HCT116 (cell line): ENCODE results near the gene PIEZO2. TPM values are rescaled to one million over a fixed set of nuclear protein-coding genes. Genes with fewer than 3 reads are reported as not detected.

ENCODE experiments used
- ATAC-seq: fragments of 200-7000 bp; cut with Tn5 transposase; 2 replicates; pipeline ENCODE4 v1.9.1; 2020; ENCODE audit warnings: mild to moderate bottlenecking, moderate library complexity
- BruUV-seq: library from RNA; stranded (reverse); fragments of 400-500 nt; replicated peaks from 2 replicates; lab custom pipeline; 2021; lab: Mats Ljungman, UMichigan
- CTCF ChIA-PET: fragments of 300-600 bp; sonication (Branson Sonifier 250); formaldehyde crosslinking; loops from one replicate; lab custom pipeline; 2021; ENCODE audit warnings: antibody characterized with exemption; lab: Charles Lee
- POLR2A ChIA-PET: fragments of 300-600, 350-600 bp; sonication (Branson Sonifier 250); formaldehyde crosslinking; loops from one replicate; lab custom pipeline; 2021; ENCODE audit warnings: antibody characterized with exemption; lab: Charles Lee
- RAD21 ChIA-PET, 2 experiments: fragments of 300-600 bp; sonication (Branson Sonifier 250); formaldehyde crosslinking; loops; one replicate each; lab custom pipeline; 2023; ENCODE audit warnings: low total read pairs in 2 of 2; ENCODE audit not compliant: uncharacterized antibody in 2 of 2, unreplicated experiment in 2 of 2, low non-redundant PET in 1 of 2; lab: Charles Lee
- DNase-seq: peaks from one replicate; pipeline ENCODE4 v3.0.0-alpha.2; 2010; ENCODE audit warnings: low read depth, low spot score
- H2AFZ ChIP-seq: fragments of 200-600 bp; shearing (Covaris generic), sonication (generic); 2 replicates; pipeline ENCODE4 v1.6.1; 2017; ENCODE audit warnings: low read depth, mixed run types, mixed read lengths, antibody characterized with exemption, low read length; ENCODE audit not compliant: poor library complexity, severe bottlenecking
- H3K27ac ChIP-seq: 2 replicates; pipeline ENCODE4 v1.5.1; 2012; ENCODE audit warnings: low read depth, low read length
- H3K27me3 ChIP-seq: fragments of 200-600 bp; sonication (generic); 2 replicates; pipeline ENCODE4 v1.6.1; 2016; ENCODE audit warnings: mixed run types, low read length, mixed read lengths; ENCODE audit not compliant: insufficient read depth
- H3K36me3 ChIP-seq, 2 experiments: fragments of 200-500 bp in 1 of 2; fragments of 200-600 bp in 1 of 2; sonication (Bioruptor generic) in 1 of 2; sonication (generic) in 1 of 2; 2 replicates each; pipeline versions ENCODE4 v1.5.1 to v1.6.1; 2014 to 2016; ENCODE audit warnings: low read length in 2 of 2, inconsistent platforms in 1 of 2, mixed read lengths in 1 of 2, mixed run types in 1 of 2; ENCODE audit not compliant: insufficient read depth in 2 of 2, control insufficient read depth in 1 of 2
- H3K4me1 ChIP-seq, 2 experiments: fragments of 200-600 bp in 1 of 2; sonication (generic) in 1 of 2; 2 replicates each; pipeline versions ENCODE4 v1.5.1 to v1.6.1; 2012 to 2017; ENCODE audit warnings: low read length in 2 of 2, inconsistent platforms in 1 of 2, mild to moderate bottlenecking in 1 of 2, mixed read lengths in 1 of 2, mixed run types in 1 of 2, moderate library complexity in 1 of 2; ENCODE audit not compliant: insufficient read depth in 2 of 2, control insufficient read depth in 1 of 2
- H3K4me2 ChIP-seq: fragments of 200-600 bp; sonication (generic); 2 replicates; pipeline ENCODE4 v1.6.1; 2017; ENCODE audit warnings: mixed run types, low read length, mixed read lengths
- H3K4me3 ChIP-seq, 2 experiments: fragments of 200-600 bp in 1 of 2; sonication (generic) in 1 of 2; replicated peaks in 1 of 2; 2 replicates each; pipeline ENCODE4 v1.5.1; 2011 to 2016; ENCODE audit warnings: low read length in 2 of 2, control low read depth in 1 of 2, low read depth in 1 of 2, mild to moderate bottlenecking in 1 of 2, mixed read lengths in 1 of 2, mixed run types in 1 of 2
- H3K79me2 ChIP-seq: fragments of 200-600 bp; sonication (generic); 2 replicates; pipeline ENCODE4 v1.6.1; 2017; ENCODE audit warnings: mild to moderate bottlenecking, mixed run types, low read length, moderate library complexity, mixed read lengths; ENCODE audit not compliant: insufficient read depth
- H3K9ac ChIP-seq: fragments of 200-600 bp; sonication (generic); 2 replicates; pipeline ENCODE4 v1.6.1; 2016; ENCODE audit warnings: low read length, mixed read lengths
- H3K9me2 ChIP-seq: fragments of 200-600 bp; sonication (generic), shearing (Covaris generic); 2 replicates; pipeline ENCODE4 v1.6.1; 2017; ENCODE audit warnings: mixed run types, mild to moderate bottlenecking, moderate library complexity; ENCODE audit not compliant: insufficient read depth
- H3K9me3 ChIP-seq, 2 experiments: fragments of 200-500 bp in 1 of 2; fragments of 200-600 bp in 1 of 2; sonication (Bioruptor generic) in 1 of 2; sonication (generic) in 1 of 2; 2 replicates each; pipeline ENCODE4 v1.6.1; 2014 to 2017; ENCODE audit warnings: low read length in 2 of 2, mixed read lengths in 2 of 2, inconsistent platforms in 1 of 2, low read depth in 1 of 2, mild to moderate bottlenecking in 1 of 2, mixed run types in 1 of 2, moderate library complexity in 1 of 2; ENCODE audit not compliant: control insufficient read depth in 1 of 2, insufficient read depth in 1 of 2
- H4K20me1 ChIP-seq: fragments of 200-600 bp; sonication (generic), shearing (Covaris generic); 2 replicates; pipeline ENCODE4 v1.6.1; 2017; ENCODE audit warnings: mixed run types, mild to moderate bottlenecking, moderate library complexity; ENCODE audit not compliant: insufficient read depth
- ATF3 ChIP-seq: IDR thresholded peaks from 2 replicates; pipeline ENCODE4 v1.6.1; 2012
- CBX3 ChIP-seq: IDR thresholded peaks from 2 replicates; pipeline ENCODE4 v1.6.1; 2012; ENCODE audit warnings: low read depth
- CEBPB ChIP-seq: IDR thresholded peaks from 2 replicates; pipeline ENCODE4 v1.6.1; 2012; ENCODE audit warnings: low read depth
- FOSL1 ChIP-seq: IDR thresholded peaks from 2 replicates; pipeline ENCODE4 v1.6.1; 2012; ENCODE audit warnings: low read depth
- JUND ChIP-seq: IDR thresholded peaks from 2 replicates; pipeline ENCODE4 v1.6.1; 2012
- POLR2A ChIP-seq: IDR thresholded peaks from 2 replicates; pipeline ENCODE4 v1.7.0; 2011; ENCODE audit warnings: borderline replicate concordance; ENCODE audit not compliant: insufficient read depth, insufficient read length; ENCODE audit errors: extremely low read depth
- POLR2AphosphoS5 ChIP-seq: IDR thresholded peaks from 2 replicates; pipeline ENCODE4 v1.6.1; 2011; ENCODE audit warnings: mild to moderate bottlenecking, low read depth, low read length, moderate library complexity
- RAD21 ChIP-seq: IDR thresholded peaks from 2 replicates; pipeline ENCODE4 v1.6.1; 2012; ENCODE audit warnings: low read depth, mild to moderate bottlenecking
- REST ChIP-seq: IDR thresholded peaks from 2 replicates; pipeline ENCODE4 v1.6.1; 2012; ENCODE audit warnings: low read depth
- SIN3A ChIP-seq: IDR thresholded peaks from 2 replicates; pipeline ENCODE4 v1.6.1; 2012; ENCODE audit warnings: low read depth
- SP1 ChIP-seq: IDR thresholded peaks from 2 replicates; pipeline ENCODE4 v1.6.1; 2012; ENCODE audit warnings: low read depth
- SRF ChIP-seq: IDR thresholded peaks from 2 replicates; pipeline ENCODE4 v1.6.1; 2012; ENCODE audit warnings: low read depth
- YY1 ChIP-seq: IDR thresholded peaks from 2 replicates; pipeline ENCODE4 v1.6.1; 2011; ENCODE audit warnings: low read length, low read depth, moderate library complexity, mild to moderate bottlenecking; ENCODE audit not compliant: insufficient replicate concordance; ENCODE audit errors: extremely low read depth
- ZBTB33 ChIP-seq: IDR thresholded peaks from 2 replicates; pipeline ENCODE4 v1.6.1; 2011; ENCODE audit warnings: mild to moderate bottlenecking, low read length, moderate library complexity; ENCODE audit not compliant: insufficient replicate concordance; ENCODE audit errors: extremely low read depth
- ZFX ChIP-seq: fragments of 450-650 bp; IDR thresholded peaks from 2 replicates; pipeline ENCODE4 v1.6.1; 2017
- intact Hi-C: fragments of 100-400 bp; cut with micrococcal nuclease; formaldehyde crosslinking; loops from 2 replicates; pipeline ENCODE4 v1.10.0; 2022
- total RNA-seq: library from RNA; stranded (reverse); gene quantifications from one replicate; pipeline ENCODE4 v1.2.1, GENCODE V29; 2021; ENCODE audit not compliant: unreplicated experiment

The PIEZO2 gene
- total RNA-seq, 1 experiment from 2014 or later, result 0.34 TPM

- ChIA-PET CTCF (no interaction called here), POLR2A (no interaction called here), RAD21 (no interaction called here)
- no peak overlapping the region for H3K9ac ChIP-seq
- H3K36me3 ChIP-seq, result no peaks in the 10 kb centered on the region
- no peak overlapping the region for H3K4me2 ChIP-seq
- no peak for DNase-seq
- ATAC-seq, result no peak
- no TSS peak for BruUV-seq
- intact Hi-C loops, result no loop called here
- no peak overlapping the region for H3K4me3 ChIP-seq
- no peak overlapping the region for H3K27ac ChIP-seq
- no peaks in the 10 kb centered on the region for H3K9me3 ChIP-seq
- H3K27me3 ChIP-seq, result peaks cover 10% of the 10 kb centered on the region; the same call in 1 of the 2 replicates
- no peaks in the 10 kb centered on the region for H3K9me2 ChIP-seq
- no peaks in the 10 kb centered on the region for H3K79me2 ChIP-seq
- no peak for TF ChIP-seq FOSL1
- H3K4me1 ChIP-seq, result no peaks in the 10 kb centered on the region
- no peak overlapping the region for H2AFZ ChIP-seq
- H4K20me1 ChIP-seq, result no peaks in the 10 kb centered on the region
Observed at GRCh38 chr18:11179959-11180519, 30.7 kb upstream of the PIEZO2 start.

- H3K4me3 ChIP-seq, result no peak overlapping the region
- ChIA-PET RAD21 (no interaction called here), POLR2A (no interaction called here), CTCF (no interaction called here)
- H4K20me1 ChIP-seq, result no peaks in the 10 kb centered on the region
- H3K27ac ChIP-seq, result no peak overlapping the region
- H3K9me2 ChIP-seq, result no peaks in the 10 kb centered on the region
- no peaks in the 10 kb centered on the region for H3K9me3 ChIP-seq
- no peak for DNase-seq
- no peaks in the 10 kb centered on the region for H3K4me1 ChIP-seq
- H3K79me2 ChIP-seq, result no peaks in the 10 kb centered on the region
- no peak overlapping the region for H3K9ac ChIP-seq
- intact Hi-C loops, result no loop called here
- BruUV-seq, result no TSS peak
- H3K4me2 ChIP-seq, result no peak overlapping the region
- ATAC-seq, result no peak
- no peak for TF ChIP-seq ZFX
- TF ChIP-seq CEBPB, result no peak
- TF ChIP-seq ZBTB33, result no peak
- no peak for TF ChIP-seq REST
- no peak for TF ChIP-seq CBX3
- no peak for TF ChIP-seq POLR2A
- TF ChIP-seq RAD21, result no peak
- no peak for TF ChIP-seq POLR2AphosphoS5
- TF ChIP-seq JUND, result no peak
- no peak for TF ChIP-seq SRF
- TF ChIP-seq SIN3A, result no peak
- TF ChIP-seq ATF3, result no peak
- TF ChIP-seq FOSL1, result no peak
- no peak for TF ChIP-seq SP1
- no peak for TF ChIP-seq YY1
- 0 out of 2 replicates have a peak, but pooled peaks cover 10% of the 10 kb centered on the region for H3K27me3 ChIP-seq
- H3K36me3 ChIP-seq, result no peaks in the 10 kb centered on the region
- H2AFZ ChIP-seq, result no peak overlapping the region
Observed at GRCh38 chr18:11178951-11179549, 29.7 kb upstream of the PIEZO2 start.
